ENCODE results near the gene ARL8A. TPM values are rescaled to one million over a fixed set of nuclear protein-coding genes. Genes with fewer than 3 reads are reported as not detected.

Gene ARL8A
- total and polyA plus RNA-seq, 8 donors: 34.3 to 112 (median 43.3) TPM

- TF ChIP-seq, protein P1, sequence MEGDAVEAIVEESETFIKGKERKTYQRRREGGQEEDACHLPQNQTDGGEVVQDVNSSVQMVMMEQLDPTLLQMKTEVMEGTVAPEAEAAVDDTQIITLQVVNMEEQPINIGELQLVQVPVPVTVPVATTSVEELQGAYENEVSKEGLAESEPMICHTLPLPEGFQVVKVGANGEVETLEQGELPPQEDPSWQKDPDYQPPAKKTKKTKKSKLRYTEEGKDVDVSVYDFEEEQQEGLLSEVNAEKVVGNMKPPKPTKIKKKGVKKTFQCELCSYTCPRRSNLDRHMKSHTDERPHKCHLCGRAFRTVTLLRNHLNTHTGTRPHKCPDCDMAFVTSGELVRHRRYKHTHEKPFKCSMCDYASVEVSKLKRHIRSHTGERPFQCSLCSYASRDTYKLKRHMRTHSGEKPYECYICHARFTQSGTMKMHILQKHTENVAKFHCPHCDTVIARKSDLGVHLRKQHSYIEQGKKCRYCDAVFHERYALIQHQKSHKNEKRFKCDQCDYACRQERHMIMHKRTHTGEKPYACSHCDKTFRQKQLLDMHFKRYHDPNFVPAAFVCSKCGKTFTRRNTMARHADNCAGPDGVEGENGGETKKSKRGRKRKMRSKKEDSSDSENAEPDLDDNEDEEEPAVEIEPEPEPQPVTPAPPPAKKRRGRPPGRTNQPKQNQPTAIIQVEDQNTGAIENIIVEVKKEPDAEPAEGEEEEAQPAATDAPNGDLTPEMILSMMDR (IDR thresholded peaks at IDR 0.05): no peak
- Histone ChIP-seq H3K4me3 (no peak overlapping the region), H3K36me3 (no peaks in the 10 kb centered on the region), H3K27me3 (peaks cover under 1 to 33% of the 10 kb centered on the region in 2 donors), H3K9me3 (no peaks in the 10 kb centered on the region), H3K27ac (no peak overlapping the region), H3K4me1 (peaks cover 0 to 3% of the 10 kb centered on the region in 2 donors)
- ATAC-seq: no peak
- no peak for DNase-seq
- intact Hi-C loops (cut with DNase I): loop anchor here in 1 of 2 donors (5.0 to 10.0 kb wide), 2 partner anchors 129 to 527 kb away; partner anchors contain the start of gene SYT2
Observed at GRCh38 chr1:202187697-202188407, 43.3 kb upstream of the ARL8A start.

DNA sequence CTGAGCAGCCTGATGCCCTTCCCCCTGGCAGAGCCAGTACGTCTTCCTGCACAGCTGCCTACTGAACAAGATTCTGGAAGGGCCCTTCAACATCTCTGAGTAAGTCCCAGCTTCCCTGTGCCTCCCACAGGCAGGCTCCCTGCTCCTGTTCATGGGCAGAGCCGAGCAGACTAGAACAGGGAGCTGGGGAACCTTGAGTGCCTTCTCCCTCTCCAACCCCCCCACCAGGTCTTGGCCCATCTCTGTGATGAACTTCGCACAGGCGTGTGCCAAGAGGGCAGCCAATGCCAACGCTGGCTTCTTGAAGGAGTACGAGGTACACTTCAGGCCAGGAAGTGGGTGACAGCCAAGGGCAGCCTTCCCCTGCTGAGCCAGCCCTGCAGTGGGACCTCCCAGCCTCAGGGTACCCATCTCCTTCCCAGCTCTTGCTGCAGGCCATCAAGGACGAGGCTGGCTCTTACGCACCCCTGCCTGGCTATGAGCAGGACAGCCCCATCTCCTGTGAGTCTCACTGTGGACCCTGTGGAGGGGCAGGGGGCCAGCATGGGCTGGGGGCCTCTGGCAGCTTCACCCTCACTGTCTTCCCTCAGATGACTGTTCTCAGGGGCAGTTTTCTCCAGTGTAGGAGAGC, 42.6 kb upstream of the ARL8A start:
- Histone ChIP-seq H3K9me3 (no peaks in the 10 kb centered on the region), H3K4me3 (no peak overlapping the region), H3K27ac (no peak overlapping the region), H3K27me3 (peaks cover 0 to 26% of the 10 kb centered on the region in 2 donors), H3K4me1 (no peaks in the 10 kb centered on the region), H3K36me3 (no peaks in the 10 kb centered on the region)
- intact Hi-C loops (cut with DNase I): loop anchor here in 1 of 2 donors (5.0 to 10.0 kb wide), 2 partner anchors 130 to 528 kb away; partner anchors contain the start of gene SYT2
- peak in 1 of 4 donors; percentile 34 for DNase-seq
- ATAC-seq: peak; percentile 76
- TF ChIP-seq, protein P1 (IDR thresholded peaks at IDR 0.05): no peak

DNA sequence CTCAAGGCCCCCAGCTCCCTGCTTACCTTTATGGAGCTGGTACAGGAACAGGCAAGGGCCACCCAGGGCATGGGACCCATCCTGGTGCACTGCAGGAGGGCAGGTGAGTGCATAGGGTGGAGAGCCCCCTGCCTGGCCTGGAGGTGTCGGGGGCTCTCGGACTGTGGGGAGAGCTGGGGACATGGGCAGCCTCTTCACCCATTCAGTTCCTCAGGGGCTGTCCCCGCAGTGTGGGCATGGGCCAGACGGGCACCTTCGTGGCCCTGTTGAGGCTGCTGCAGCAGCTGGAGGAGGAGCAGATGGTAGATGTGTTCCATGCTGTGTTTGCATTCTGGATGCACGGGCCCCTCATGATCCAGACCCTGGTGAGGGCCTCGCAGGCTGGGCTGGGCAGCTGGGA, 41.8 kb upstream of the ARL8A start:
- H3K27ac ChIP-seq: no peak overlapping the region
- no peak for ATAC-seq
- no peaks in the 10 kb centered on the region for H3K9me3 ChIP-seq
- TF ChIP-seq, protein P1 (IDR thresholded peaks at IDR 0.05): no peak
- DNase-seq: no peak
- intact Hi-C loops (cut with DNase I): loop anchor here in 1 of 2 donors (5.0 to 10.0 kb wide), 2 partner anchors 131 to 528 kb away; partner anchors contain the start of gene SYT2
- no peaks in the 10 kb centered on the region for H3K4me1 ChIP-seq
- no peaks in the 10 kb centered on the region for H3K36me3 ChIP-seq
- H3K4me3 ChIP-seq: no peak overlapping the region
- peaks cover 0 to 25% of the 10 kb centered on the region in 2 donors for H3K27me3 ChIP-seq

- H3K27ac ChIP-seq: no peak overlapping the region
- H3K36me3 ChIP-seq: no peaks in the 10 kb centered on the region
- intact Hi-C loops (cut with DNase I): loop anchor here in 1 of 2 donors (5.0 to 10.0 kb wide), 2 partner anchors 132 to 530 kb away; partner anchors contain the start of gene SYT2
- ATAC-seq (peak; percentile 73), DNase-seq (peak; percentile 53 to 95 (median 82))
- H3K9me3 ChIP-seq: no peaks in the 10 kb centered on the region
- H3K4me3 ChIP-seq: no peak overlapping the region
- H3K4me1 ChIP-seq: no peaks in the 10 kb centered on the region
- H3K27me3 ChIP-seq: peaks cover 0 to 32% of the 10 kb centered on the region in 2 donors
- TF ChIP-seq, protein P1 (IDR thresholded peaks at IDR 0.05): peak; percentile 80 to 91
Observed at GRCh38 chr1:202184750-202185460, 40.4 kb upstream of the ARL8A start.

All from left lung (tissue), 10 donors.